T-cell (primary cell): ENCODE results near the gene CFAP410. TPM values are rescaled to one million over a fixed set of nuclear protein-coding genes. Genes with fewer than 3 reads are reported as not detected.
"Not testable (repeated sequence)": the region's sequence is repeated elsewhere in the genome, so short reads cannot be mapped to it uniquely, and the experiment has no call there.

Source experiments
- ATAC-seq, 4 experiments: fragments of 200-7000 bp in 3 of 4; fragments of 150-1000 bp in 1 of 4; cut with Tn5 transposase; replicated peaks in 1 of 4; 1 replicate in 3 of 4; 2 replicates in 1 of 4; pipeline ENCODE4 v1.10.0; 2021; ENCODE audit warnings: moderate library complexity in 3 of 4, mild to moderate bottlenecking in 2 of 4, moderate number of reproducible peaks in 1 of 4
- CTCF ChIA-PET, 2 donors: fragments of 300-600 bp; sonication (Branson Sonifier 250); formaldehyde crosslinking; loops; one replicate each; lab custom pipeline; 2022; ENCODE audit warnings: antibody characterized with exemption in 2 of 2; lab: Charles Lee
- POLR2A ChIA-PET, 2 donors: fragments of 300-600 bp; sonication (Branson Sonifier 250); formaldehyde crosslinking; loops; one replicate each; lab custom pipeline; 2022; ENCODE audit warnings: antibody characterized with exemption in 2 of 2; lab: Charles Lee
- DNase-seq, 35 experiments: peaks; one replicate each; pipeline versions ENCODE4 v3.0.0 to v3.0.0-alpha.2; 2013 to 2023
- H3K27ac ChIP-seq: one replicate; pipeline ENCODE4 v1.5.1; 2013; ENCODE audit warnings: low read length
- H3K27me3 ChIP-seq, 2 experiments: replicated peaks in 1 of 2; 1 replicate in 1 of 2; 2 replicates in 1 of 2; pipeline versions ENCODE4 v1.6.1 to v1.7.0; 2013; ENCODE audit warnings: low read length in 1 of 2, mixed read lengths in 1 of 2; ENCODE audit not compliant: control insufficient read depth in 2 of 2, insufficient read depth in 2 of 2; ENCODE audit errors: extremely low read depth in 1 of 2
- H3K36me3 ChIP-seq, 2 donors: 1 replicate in 1 of 2; 2 replicates in 1 of 2; pipeline versions ENCODE4 v1.6.1 to v1.7.0; 2013; ENCODE audit warnings: low read length in 1 of 2; ENCODE audit not compliant: control insufficient read depth in 2 of 2, insufficient read depth in 1 of 2; ENCODE audit errors: extremely low read depth in 1 of 2
- H3K4me1 ChIP-seq, 2 experiments: 1 replicate in 1 of 2; 2 replicates in 1 of 2; pipeline versions ENCODE4 v1.6.1 to v1.7.0; 2013; ENCODE audit warnings: low read length in 2 of 2, mixed read lengths in 1 of 2; ENCODE audit not compliant: insufficient read depth in 2 of 2, control insufficient read depth in 1 of 2; ENCODE audit errors: extremely low read depth in 1 of 2
- H3K4me3 ChIP-seq, 2 donors: 1 replicate in 1 of 2; 2 replicates in 1 of 2; pipeline versions ENCODE4 v1.5.1 to v1.7.0; 2013; ENCODE audit warnings: mild to moderate bottlenecking in 2 of 2, low read length in 1 of 2, moderate library complexity in 1 of 2; ENCODE audit not compliant: control insufficient read depth in 1 of 2; ENCODE audit errors: extremely low read depth in 1 of 2
- H3K9me3 ChIP-seq: 2 replicates; pipeline ENCODE4 v1.7.0; 2013
- H3K27ac Mint-ChIP-seq, 2 donors: one replicate each; pipeline ENCODE4 v1.8.0; 2020 to 2021; ENCODE audit warnings: mild to moderate bottlenecking in 2 of 2, mixed read lengths in 2 of 2
- H3K27me3 Mint-ChIP-seq, 2 donors: one replicate each; pipeline ENCODE4 v1.8.0; 2021 to 2022; ENCODE audit warnings: mixed read lengths in 2 of 2
- H3K36me3 Mint-ChIP-seq: one replicate; pipeline ENCODE4 v1.8.0; 2021; ENCODE audit warnings: mixed read lengths
- H3K4me1 Mint-ChIP-seq, 3 donors: one replicate each; pipeline ENCODE4 v1.8.0; 2020 to 2022; ENCODE audit warnings: mixed read lengths in 3 of 3, mild to moderate bottlenecking in 1 of 3
- H3K4me3 Mint-ChIP-seq, 3 donors: one replicate each; pipeline ENCODE4 v1.8.0; 2020 to 2022; ENCODE audit warnings: mild to moderate bottlenecking in 3 of 3, mixed read lengths in 3 of 3, moderate library complexity in 3 of 3
- H3K9me3 Mint-ChIP-seq, 3 donors: one replicate each; pipeline ENCODE4 v1.8.0; 2020 to 2022; ENCODE audit warnings: mixed read lengths in 3 of 3
- WGBS: methylation state at CpG from one replicate; pipeline ENCODE4 v1.1.5; 2013; ENCODE audit warnings: missing lambda C conversion rate; ENCODE audit not compliant: insufficient coverage; 5-methylcytosine and 5-hydroxymethylcytosine counted together
- total RNA-seq, 35 experiments: library from RNA in 6 of 35; stranded (reverse) in 6 of 35; fragments of 120-200 nt in 1 of 35; gene quantifications; one replicate each; pipeline versions ENCODE4 v1.2.1 to v1.2.4 and lab custom pipeline; 2013 to 2026

CFAP410 gene
- total RNA-seq, 5 donors from 2014 or later (not counting 1 experiment from before 2014, with no cell fraction given) = 58.8 to 72.1 (median 60.8) TPM

GRCh38 chr21:44365251-44365966 is 26.2 kb upstream of the CFAP410 start:
- CTCF ChIA-PET = no interaction called here
- Histone ChIP-seq H3K27ac (no peak overlapping the region), H3K4me1 (no peaks in the 10 kb centered on the region), H3K27me3 (peaks cover 0 to 13% of the 10 kb centered on the region in 2 experiments), H3K9me3 (no peaks in the 10 kb centered on the region), H3K36me3 (peaks cover 0 to 4% of the 10 kb centered on the region in 2 donors), H3K4me3 (no peak overlapping the region)
- Mint-ChIP-seq H3K4me1 (peaks cover 2 to 6% (median 4%) of the 10 kb centered on the region in 3 donors), H3K9me3 (peaks cover 0 to 9% (median 0%) of the 10 kb centered on the region in 3 donors), H3K27ac (no peak overlapping the region), H3K36me3 (peaks cover 4% of the 10 kb centered on the region), H3K4me3 (no peak overlapping the region), H3K27me3 (no peaks in the 10 kb centered on the region)
- ATAC-seq (no peak), DNase-seq (no peak)
- WGBS = 92% methylated on average over 12 of the region's 18 CpGs
- POLR2A ChIA-PET = no interaction called here

- ChIA-PET POLR2A (no interaction called here), CTCF (interaction anchor here in 1 of 2 donors (1.2 kb wide), 1 partner anchor 9 kb away, joined by 3 read pairs; no protein-coding TSS in a partner anchor)
- DNase-seq (no peak), ATAC-seq (no peak)
- H3K4me3 Mint-ChIP-seq = no peak overlapping the region
- Histone ChIP-seq H3K27me3 (peaks cover 0 to 13% of the 10 kb centered on the region in 2 experiments), H3K27ac (no peak overlapping the region), H3K9me3 (no peaks in the 10 kb centered on the region), H3K4me3 (no peak overlapping the region), H3K36me3 (peaks cover 0 to 4% of the 10 kb centered on the region in 2 donors), H3K4me1 (no peaks in the 10 kb centered on the region)
- H3K27ac Mint-ChIP-seq = no peak overlapping the region
- peaks cover 4% of the 10 kb centered on the region for H3K36me3 Mint-ChIP-seq
- H3K27me3 Mint-ChIP-seq = no peaks in the 10 kb centered on the region
- H3K9me3 Mint-ChIP-seq = peaks cover 0 to 9% (median 0%) of the 10 kb centered on the region in 3 donors
- peaks cover 6 to 14% (median 7%) of the 10 kb centered on the region in 3 donors for H3K4me1 Mint-ChIP-seq
- 81% methylated on average over 16 of the region's 22 CpGs for WGBS
These were observed 25.2 kb upstream of the CFAP410 start for GRCh38 chr21:44364151-44365053.

GRCh38 chr21:44363278-44363677 is 24.1 kb upstream of the CFAP410 start:
- Histone ChIP-seq H3K27ac (no peak overlapping the region), H3K4me3 (no peak overlapping the region), H3K9me3 (no peaks in the 10 kb centered on the region), H3K36me3 (peaks cover 0 to 4% of the 10 kb centered on the region in 2 donors), H3K4me1 (no peaks in the 10 kb centered on the region), H3K27me3 (peaks cover 0 to 13% of the 10 kb centered on the region in 2 experiments)
- 80% methylated on average over 1 of the region's 1 CpG for WGBS
- peaks cover 4% of the 10 kb centered on the region for H3K36me3 Mint-ChIP-seq
- H3K27me3 Mint-ChIP-seq = no peaks in the 10 kb centered on the region
- ATAC-seq = no peak
- ChIA-PET CTCF (no interaction called here), POLR2A (no interaction called here)
- DNase-seq = no peak
- H3K27ac Mint-ChIP-seq = no peak overlapping the region
- H3K4me1 Mint-ChIP-seq = peaks cover 6 to 14% (median 7%) of the 10 kb centered on the region in 3 donors
- peaks cover 0 to 9% (median 0%) of the 10 kb centered on the region in 3 donors for H3K9me3 Mint-ChIP-seq
- no peak overlapping the region for H3K4me3 Mint-ChIP-seq

GRCh38 chr21:44361903-44362302 is 22.7 kb upstream of the CFAP410 start:
- H3K9me3 Mint-ChIP-seq, H3K4me3 ChIP-seq, H3K36me3 ChIP-seq, POLR2A ChIA-PET, CTCF ChIA-PET, H3K27ac Mint-ChIP-seq, ATAC-seq, H3K4me1 ChIP-seq, H3K27ac ChIP-seq, H3K9me3 ChIP-seq, H3K36me3 Mint-ChIP-seq, H3K27me3 Mint-ChIP-seq, H3K4me3 Mint-ChIP-seq, DNase-seq: not testable (repeated sequence)
- no CpG with 5 or more reads among the region's 5 CpGs for WGBS
- peaks cover 7 to 14% (median 8%) of the 10 kb centered on the region in 3 donors for H3K4me1 Mint-ChIP-seq
- peaks cover 0 to 13% of the 10 kb centered on the region in 2 experiments for H3K27me3 ChIP-seq

GRCh38 chr21:44360159-44360558 is 21.0 kb upstream of the CFAP410 start:
- no peak overlapping the region for H3K4me3 Mint-ChIP-seq
- peaks cover 20 to 30% (median 23%) of the 10 kb centered on the region in 3 donors for H3K4me1 Mint-ChIP-seq
- peaks cover 4% of the 10 kb centered on the region for H3K36me3 Mint-ChIP-seq
- no peaks in the 10 kb centered on the region for H3K27me3 Mint-ChIP-seq
- H3K9me3 Mint-ChIP-seq = peaks cover 0 to 9% (median 0%) of the 10 kb centered on the region in 3 donors
- no CpG with 5 or more reads among the region's 8 CpGs for WGBS
- Histone ChIP-seq H3K36me3 (no peaks in the 10 kb centered on the region), H3K4me3 (no peak overlapping the region), H3K4me1 (peaks cover 3 to 6% of the 10 kb centered on the region in 2 experiments), H3K27ac (no peak overlapping the region), H3K9me3 (no peaks in the 10 kb centered on the region), H3K27me3 (peaks cover 0 to 9% of the 10 kb centered on the region in 2 experiments)
- peak overlapping the region in 1 of 2 donors; percentile 39 for H3K27ac Mint-ChIP-seq
- DNase-seq (no peak), ATAC-seq (peak in 2 of 4 experiments; percentile 50 to 56)
- CTCF ChIA-PET = no interaction called here
- POLR2A ChIA-PET = no interaction called here

GRCh38 chr21:44359396-44359795 is 20.2 kb upstream of the CFAP410 start:
- Mint-ChIP-seq H3K9me3 (peaks cover 0 to 9% (median 0%) of the 10 kb centered on the region in 3 donors), H3K4me3 (no peak overlapping the region), H3K4me1 (peaks cover 27 to 38% (median 31%) of the 10 kb centered on the region in 3 donors), H3K27me3 (no peaks in the 10 kb centered on the region), H3K27ac (no peak overlapping the region), H3K36me3 (peaks cover 4% of the 10 kb centered on the region)
- H3K9me3 ChIP-seq = no peaks in the 10 kb centered on the region
- no peaks in the 10 kb centered on the region for H3K36me3 ChIP-seq
- no peak overlapping the region for H3K4me3 ChIP-seq
- CTCF ChIA-PET = no interaction called here
- 94% methylated on average over 2 of the region's 8 CpGs for WGBS
- no peak for ATAC-seq
- peaks cover 11 to 14% of the 10 kb centered on the region in 2 experiments for H3K4me1 ChIP-seq
- peaks cover 0 to 9% of the 10 kb centered on the region in 2 experiments for H3K27me3 ChIP-seq
- no peak overlapping the region for H3K27ac ChIP-seq
- DNase-seq = no peak
- POLR2A ChIA-PET = no interaction called here
